GM19452 (cell line): ENCODE data around the gene DDX4.
"Not testable (repeated sequence)": the region's sequence is repeated elsewhere in the genome, so short reads cannot be mapped to it uniquely, and the experiment has no call there.

Source experiments
- ATAC-seq: cut with Tn5 transposase; IDR thresholded peaks from one replicate; pipeline ENCODE4 v1.9.1; 2021; ENCODE audit not compliant: unreplicated experiment

Gene DDX4

DNA sequence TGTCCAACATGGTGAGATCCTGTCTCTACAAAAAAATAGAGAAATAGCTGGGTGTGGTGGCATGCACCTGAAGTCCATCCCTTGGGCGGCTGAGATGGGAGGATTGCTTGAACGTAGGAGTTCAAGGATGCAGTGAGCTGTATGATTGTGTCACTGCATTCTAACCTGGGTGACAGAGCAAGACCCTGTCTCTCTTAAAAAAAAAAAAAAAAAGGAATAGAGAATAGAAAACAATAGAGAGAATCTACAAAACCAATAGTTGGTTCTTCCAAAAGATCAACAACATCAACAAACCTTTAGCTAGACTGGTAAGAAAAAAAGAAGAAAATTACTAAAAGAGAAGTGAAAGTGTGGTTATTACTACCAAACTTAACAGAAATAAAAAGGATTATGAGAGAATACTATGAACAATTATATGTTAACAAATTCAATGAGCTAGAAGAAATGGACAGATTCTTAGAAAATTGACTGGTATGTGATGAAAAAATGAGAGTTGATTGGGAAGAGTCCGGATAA is 17.6 kb upstream of the DDX4 start:
- no peak for ATAC-seq

DNA sequence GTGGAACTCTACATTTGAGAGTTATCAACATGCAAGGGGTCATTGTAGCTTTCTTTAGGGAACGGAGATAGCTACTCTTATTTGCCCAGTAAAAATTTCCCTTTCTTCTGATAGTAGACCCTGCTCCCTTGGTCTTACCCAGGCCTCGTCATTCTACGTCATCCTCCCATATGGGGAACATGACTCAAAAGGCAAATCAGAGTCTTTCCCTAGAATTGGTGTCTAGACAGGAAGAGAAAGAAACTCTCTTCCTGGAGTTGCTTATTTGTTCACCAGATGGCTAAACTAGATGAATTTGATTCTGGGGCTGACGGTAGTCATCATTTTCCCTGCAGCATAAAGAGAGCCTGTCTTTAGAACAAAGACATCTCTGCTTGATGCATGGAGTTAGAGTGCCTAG is 13.6 kb upstream of the DDX4 start:
- no peak for ATAC-seq

DNA sequence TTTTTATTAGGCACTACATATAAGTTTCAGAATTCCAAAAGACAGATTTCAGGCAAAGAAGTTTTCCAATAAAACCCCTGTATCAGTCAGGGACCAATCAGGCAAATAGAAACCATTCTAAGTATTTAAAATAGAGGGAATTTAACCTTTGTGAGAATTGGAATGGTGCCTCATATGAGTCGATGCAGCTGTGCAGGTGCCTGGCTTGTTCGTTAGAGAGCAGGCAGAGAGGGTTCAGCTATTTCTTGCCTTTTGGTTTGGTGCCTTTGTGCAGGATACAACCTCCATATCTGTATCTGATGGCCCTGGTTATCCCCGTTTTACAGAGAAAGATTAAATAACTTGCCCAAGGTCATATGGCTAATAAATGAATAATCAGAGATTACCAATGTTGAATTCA is 6.0 kb upstream of the DDX4 start:
- no peak for ATAC-seq

DNA sequence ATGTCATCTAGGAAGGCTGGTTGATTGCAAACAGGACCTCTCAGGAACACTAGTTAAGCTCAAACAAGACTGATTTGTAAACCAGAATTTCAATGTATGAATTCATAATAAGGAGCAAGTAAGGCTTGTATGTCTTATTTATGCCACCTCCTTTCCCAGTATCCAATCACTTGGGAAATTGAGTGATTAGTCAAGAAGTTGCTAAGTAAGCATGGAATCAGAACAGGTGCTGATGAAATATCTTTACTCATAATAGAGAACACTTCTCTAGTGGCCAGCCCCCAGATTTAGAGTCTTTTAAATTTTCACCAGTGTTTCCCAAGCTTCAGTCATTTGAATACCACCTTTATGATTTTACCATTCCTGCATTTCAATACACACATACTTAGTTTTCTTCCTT is 5.3 kb upstream of the DDX4 start:
- ATAC-seq = no peak

DNA sequence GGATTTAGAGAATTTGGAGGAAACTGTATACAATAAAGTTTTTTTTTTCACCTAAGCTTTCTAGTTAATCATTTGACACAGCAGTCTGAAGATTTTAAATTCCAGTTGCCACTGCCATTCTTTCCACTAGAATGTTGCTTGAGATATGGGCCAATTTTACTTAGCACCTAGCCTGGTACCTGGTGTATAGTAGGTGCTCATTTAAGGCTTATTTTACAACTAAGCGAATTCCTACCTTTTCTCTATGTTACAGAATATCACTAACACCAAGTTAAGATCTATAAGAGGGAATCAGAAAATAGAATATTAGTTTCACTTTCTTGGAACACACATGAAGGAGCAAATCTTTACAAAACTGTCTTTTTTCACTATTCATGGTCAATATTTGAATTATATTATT is 3.2 kb upstream of the DDX4 start:
- no peak for ATAC-seq

DNA sequence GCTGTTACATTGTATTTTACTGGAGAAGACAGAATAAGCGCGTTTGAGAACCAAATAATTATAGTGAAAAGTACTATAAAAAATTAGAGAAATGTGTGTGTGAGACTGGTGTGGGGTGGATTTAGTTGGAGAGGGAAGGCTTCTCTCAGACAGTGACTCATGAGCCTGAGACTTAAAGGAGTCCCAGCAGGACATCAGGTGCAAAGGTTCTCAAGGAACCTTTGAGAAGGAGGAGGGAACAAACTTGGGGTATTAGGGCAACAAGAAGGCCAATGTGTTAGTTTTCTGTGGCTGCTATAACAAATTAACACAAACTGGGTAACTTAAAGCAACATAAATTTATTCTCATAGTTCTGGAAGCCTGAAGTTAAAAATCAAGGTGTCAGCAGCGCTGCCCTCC is 4.9 kb downstream of the DDX4 start:
- ATAC-seq = no peak

DNA sequence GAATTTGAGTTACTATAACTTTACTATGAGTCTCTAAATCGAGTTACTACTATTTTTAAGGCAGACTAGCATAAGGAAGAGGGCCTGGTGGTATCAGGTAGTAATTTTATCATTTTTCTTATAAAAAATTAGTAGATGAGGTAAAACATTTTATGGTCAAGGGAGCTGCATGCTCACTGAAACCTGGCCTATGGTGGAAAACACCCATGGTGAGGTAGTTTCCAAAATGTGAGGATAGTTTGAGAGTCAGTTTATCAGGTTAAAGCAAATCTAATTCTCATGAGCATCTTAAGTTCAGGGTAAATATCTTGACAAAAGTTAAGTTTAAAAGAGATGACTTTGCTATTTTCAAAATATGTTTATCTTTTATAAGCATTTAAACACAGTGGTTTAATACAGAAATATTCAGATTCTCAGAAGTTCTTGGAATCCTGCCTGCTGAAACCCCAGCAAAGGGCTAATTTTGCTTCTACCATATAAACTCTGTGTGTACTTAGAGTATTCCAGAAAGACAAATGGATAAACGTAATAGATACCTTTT is 10.0 kb downstream of the DDX4 start:
- no peak for ATAC-seq

DNA sequence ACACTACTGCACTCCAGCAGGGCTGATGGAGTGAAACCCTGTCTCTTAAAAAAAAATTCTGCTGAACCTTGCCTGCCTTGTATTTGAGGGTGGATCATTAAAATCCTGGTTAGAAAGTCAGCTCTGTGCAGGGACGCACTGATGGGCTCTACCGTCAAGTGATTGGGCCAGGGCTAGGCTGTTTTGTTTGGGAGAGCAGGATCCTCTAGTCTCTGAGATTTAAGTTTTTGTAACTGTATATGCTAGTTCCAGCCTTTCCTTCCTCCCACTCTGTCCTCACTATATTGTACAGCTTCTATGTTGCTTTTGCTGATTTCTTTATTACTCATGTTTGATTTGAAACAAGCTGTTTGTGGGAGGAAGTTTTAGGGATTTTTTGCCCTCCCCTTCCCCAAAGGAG is 11.5 kb downstream of the DDX4 start:
- ATAC-seq = no peak

DNA sequence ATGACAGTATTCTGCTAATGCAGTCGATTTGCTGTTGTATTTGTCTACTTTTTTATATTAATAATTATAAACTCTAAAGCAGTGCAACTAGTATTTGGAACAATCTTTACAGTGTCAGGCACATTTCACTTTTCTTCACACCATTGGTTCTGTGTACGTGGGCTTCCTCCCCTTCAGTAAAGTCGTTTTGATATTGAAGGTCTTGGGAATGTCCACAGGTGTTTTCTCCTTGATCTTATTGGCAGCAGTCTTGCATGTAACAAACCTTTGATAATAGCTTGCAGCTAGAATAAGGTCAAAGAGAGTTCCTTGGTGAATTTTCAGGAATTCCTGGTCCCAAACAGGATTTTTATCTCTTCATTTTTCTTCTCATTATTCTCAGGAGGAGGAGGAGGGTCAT is 12.2 kb downstream of the DDX4 start:
- ATAC-seq = no peak

DNA sequence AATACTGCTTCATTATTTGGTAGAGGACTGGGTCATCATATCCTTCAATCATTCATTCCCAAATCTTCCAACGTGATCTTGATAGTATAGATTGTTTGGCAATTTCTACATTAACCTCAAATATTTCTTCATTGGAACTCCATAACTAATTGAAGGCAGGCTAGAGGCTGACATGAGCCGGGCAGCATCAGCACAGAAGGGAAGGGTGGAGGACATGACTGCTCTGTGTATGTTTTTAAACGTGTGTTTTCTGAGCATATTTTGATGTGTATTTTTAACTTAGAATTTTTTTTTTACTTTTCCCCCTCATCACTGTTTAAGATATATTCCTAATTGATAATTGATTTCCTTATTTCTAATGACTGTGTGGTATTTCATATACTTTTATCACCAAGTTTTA is 12.6 kb downstream of the DDX4 start:
- no peak for ATAC-seq

DNA sequence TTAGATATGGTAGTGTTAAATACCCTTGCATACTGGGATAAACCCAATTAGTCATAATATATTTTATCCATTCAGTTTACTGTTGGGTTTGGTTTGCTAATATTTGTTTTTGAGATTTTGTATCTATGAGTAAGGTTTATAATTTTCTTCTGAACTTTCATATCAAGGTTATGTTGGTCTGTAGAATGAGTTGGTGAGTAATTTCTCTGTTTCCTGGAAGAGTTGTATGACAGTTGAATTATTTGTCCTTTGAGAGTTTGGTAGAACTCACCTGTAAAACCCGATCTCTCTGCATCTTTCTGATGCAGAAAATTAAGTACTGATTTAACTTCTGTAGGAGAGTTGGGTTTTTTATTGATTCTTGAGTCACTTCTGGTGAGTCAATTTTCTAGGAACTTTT is 20.4 kb downstream of the DDX4 start:
- ATAC-seq = no peak

DNA sequence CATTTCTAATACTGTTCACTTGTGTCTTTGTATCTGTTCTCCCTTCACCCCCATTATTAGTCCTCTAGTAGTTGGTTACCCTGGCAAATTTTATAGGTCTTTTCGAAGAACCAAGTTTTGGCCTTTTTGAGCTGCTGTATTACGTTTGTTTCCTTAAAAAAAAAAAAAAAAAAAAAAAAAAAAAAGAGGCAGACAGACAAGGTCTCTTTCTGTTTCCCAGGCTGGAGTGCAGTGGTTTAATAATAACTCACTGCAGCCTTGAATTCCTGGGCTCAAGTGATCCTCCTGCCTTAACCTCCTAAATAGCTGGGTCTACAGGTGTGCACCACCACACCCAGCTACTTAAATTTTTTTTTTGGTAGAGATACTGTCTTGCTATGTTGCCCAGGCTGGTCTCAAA is 20.9 kb downstream of the DDX4 start:
- no peak for ATAC-seq

DNA sequence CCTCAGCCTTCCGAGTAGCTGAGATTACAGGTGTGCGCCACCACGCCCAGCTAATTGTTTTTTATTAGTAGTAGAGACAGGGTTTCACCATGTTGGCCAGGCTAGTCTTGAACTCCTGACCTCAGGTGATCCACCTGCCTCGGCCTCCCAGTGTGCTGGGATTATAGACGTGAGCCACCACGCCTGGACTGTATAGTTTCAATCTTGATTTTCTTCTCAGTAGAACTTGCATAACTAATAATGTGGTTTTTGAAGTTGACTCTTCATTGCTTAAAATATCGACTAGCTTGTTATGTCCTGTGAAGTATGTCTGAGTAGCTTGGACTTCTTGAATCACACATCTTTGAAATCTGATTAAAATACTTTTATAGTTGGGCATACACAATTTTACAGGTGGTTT is 23.9 kb downstream of the DDX4 start:
- ATAC-seq = not testable (repeated sequence)

DNA sequence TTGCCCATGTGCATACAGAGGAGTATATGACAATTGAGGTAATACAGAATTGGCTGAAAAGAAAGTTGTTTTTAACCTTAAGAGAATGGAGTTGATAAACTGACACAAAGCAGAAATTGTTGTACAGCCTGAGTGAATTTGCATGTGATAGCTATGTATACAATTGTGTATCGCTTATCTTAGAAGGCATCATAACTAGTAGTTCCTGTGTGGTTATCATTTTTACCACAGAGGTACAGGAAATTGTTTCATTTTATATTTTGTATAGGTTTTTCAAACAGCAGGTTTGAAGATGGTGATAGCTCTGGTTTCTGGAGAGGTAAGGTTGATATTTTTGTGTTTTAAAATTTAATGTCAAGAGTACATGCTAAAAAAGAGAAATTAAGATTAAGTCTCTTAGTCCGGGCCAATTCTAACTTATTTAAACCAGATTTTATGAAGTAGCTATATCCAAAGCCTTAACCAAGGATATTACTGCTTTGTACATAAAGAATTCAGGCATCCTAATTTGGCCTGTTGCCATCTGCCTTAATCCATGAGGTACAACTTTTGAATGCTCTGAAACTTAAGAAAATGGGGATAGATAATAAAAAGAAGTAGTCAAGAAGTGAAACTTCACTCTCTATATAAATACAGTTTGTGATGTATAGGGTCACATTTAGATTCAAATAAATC is 26.0 kb downstream of the DDX4 start:
- ATAC-seq = no peak

DNA sequence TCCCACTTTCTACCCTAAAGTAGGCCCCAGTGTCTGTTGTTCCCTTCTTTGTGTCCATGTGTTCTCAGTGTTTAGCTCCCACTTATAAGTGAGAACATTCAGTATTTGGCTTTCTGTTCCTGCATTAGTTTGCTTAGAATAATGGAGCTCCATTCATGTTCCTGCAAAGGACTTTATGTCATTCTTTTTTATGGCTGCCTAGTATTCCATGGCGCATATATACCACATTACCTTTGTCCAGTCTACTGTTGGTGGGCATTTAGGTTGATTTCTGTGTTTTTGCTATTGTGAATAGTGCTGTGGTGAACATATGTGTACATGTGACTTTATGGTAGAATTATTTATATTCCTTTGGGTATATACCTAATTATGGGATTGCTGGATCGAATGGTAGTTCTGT is 30.4 kb downstream of the DDX4 start:
- no peak for ATAC-seq

DNA sequence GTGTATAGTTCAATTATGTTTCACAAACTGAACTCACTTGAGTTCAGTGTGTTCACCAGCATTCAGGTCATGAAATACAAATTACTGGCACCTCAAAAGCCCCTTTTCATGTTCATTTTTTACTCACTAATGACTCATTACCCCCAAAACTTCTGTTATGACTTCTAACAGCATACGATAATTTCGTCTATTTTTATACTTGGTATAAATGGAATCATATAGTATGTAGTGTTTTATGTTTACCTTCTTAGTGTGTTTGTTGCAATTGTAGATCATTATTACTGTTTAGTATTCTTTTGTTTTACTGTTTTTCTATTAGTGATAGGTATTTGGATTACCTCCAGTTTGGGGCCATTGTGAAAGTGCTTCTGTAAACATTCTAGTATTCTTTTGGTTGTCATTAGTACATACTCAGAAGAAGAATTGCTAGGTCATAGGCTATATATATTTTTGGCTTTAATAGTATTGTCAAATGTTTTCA is 33.4 kb downstream of the DDX4 start:
- peak; percentile 77 for ATAC-seq

DNA sequence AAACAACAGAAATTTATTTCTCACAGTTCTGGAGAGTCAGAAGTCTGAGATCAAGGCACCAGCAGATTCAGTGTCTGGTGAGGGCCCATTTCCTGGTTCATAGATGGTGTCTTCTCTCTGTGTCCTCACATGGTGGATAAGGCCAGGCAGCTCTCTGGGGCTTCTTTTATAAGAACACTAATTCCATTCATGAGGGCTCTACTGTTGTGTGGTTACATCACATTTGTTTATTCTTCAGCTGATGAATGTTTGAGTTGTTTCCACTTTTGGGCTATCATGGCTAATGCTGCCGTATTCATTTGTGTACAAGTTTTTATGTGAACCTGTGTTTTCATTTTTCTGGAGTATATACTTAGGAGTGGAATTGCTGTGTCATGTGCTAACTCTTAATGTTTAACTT is 35.2 kb downstream of the DDX4 start:
- no peak for ATAC-seq

DNA sequence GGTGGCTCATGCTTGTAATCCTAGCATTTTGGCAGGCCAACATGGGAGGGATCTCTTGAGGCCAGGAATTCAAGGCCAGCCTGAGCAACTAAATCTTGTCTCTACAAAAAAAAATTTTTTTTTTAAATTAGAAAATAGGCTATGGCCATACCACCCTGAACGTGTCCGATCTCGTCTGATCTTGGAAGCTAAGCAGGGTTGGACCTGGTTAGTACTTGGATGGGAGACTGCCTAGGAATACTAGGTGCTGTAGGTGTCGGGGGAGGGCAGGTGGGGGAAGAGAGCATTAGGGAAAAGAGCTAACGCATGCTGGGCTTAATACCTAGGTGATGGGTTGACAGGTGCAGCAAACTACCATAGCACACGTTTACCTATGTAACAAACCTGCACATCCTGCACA is 39.5 kb downstream of the DDX4 start:
- ATAC-seq = no peak

DNA sequence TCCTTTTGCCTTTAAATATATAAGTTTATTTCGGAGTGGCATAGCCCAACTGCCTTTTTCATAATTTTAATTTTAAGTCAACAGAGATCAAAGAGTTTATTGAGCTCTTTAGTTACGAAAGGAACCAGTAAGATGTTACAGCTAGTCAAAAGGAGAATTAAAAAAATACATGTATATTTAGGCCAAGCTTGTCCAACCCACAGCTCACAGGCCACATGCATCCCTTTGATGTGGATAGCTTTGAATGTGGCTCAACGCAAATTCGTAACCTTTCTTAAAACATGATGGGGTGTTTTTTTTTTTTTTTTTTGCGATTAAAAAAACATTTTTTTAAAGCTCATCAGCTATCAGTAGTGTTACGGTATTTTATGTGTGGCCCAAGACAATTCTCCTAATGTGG is 63.1 kb downstream of the DDX4 start:
- ATAC-seq = no peak

DNA sequence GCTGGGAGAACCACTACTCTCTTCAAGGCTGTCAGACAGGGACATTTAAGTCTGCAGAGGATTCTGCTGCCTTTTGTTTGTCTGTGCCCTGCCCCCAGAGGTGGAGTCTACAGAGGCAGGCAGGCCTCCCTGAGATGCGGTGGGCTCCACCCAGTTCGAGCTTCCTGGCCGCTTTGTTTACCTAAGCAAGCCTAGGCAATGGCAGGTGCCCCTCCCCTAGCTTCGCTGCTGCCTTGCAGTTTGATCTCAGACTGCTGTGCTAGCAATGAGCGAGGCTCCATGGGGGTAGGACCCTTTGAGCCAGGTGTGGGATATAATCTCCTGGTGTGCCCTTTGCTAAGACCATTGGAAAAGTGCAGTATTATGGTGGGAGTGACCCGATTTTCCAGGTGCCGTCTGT is 71.0 kb downstream of the DDX4 start:
- ATAC-seq = not testable (repeated sequence)

DNA sequence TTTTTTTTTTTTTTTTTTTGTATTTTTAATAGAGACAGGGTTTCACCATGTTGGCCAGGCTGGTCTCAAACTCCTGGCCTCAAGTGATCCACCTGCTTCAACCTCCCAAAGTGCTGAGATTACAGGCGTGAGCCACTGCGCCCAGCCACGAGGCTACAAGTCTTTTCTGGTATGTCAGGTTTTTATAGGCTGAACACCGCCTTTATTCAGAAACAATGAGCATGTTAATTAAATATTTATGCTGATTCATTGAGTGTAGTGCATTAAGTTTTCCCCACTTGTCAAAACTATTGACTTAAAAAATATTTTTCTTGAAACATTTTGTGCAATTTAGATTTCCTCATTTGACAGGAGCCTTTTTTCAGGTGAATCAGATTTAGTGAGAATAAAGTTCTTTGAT is 78.1 kb downstream of the DDX4 start:
- not testable (repeated sequence) for ATAC-seq

DNA sequence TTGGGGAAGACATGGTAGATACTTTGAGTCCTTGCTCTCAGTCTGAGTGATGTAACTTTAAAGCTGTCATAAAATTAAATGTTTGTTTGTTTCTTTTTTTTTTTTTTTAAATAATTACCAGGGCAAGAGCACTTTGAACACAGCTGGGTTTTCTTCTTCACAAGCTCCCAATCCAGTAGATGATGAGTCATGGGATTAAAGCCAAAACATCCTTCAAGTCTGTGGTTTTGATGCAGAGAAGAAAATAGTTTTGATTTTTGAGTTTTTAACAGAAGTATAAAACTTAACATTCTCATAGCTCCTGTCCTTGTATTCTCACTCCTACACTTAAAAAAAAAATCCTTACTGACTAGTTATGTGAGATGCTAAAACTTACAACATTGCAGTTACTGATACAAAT is 78.5 kb downstream of the DDX4 start:
- ATAC-seq = no peak

DNA sequence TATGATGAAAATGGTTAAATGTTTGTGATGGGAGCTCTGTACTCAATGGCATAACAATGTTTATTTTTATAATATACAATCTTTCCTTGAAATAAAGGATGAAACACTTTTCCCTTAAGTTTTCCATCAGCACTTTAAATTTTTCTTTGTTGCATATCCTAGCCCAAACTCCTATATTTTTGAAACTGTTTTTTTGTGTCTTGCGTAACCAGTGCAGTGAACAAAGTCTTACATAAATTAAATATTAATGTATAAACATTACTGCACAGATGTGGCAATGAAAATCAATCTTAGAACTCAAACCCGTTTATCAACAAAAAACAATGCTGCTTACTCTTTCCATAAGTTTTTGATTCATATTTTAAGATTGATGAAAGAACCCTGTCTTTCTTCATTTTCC is 79.2 kb downstream of the DDX4 start:
- no peak for ATAC-seq
